ENCODE measurements around the gene COL24A1. TPM values are rescaled to one million over a fixed set of nuclear protein-coding genes. Genes with fewer than 3 reads are reported as not detected.

The COL24A1 gene
- total RNA-seq, 1 experiment from 2014 or later, result 3.2 TPM

GRCh38 chr1:86175756-86176155 is 19.2 kb upstream of the COL24A1 start:
- Histone ChIP-seq H3K4me3 (no peak overlapping the region), H3K36me3 (no peaks in the 10 kb centered on the region), H3K4me1 (no peaks in the 10 kb centered on the region), H3K27me3 (no peaks in the 10 kb centered on the region), H3K27ac (no peak overlapping the region), H3K9me3 (replicated peaks) (no peaks in the 10 kb centered on the region)
- DNase-seq, result no peak

- DNase-seq, result no peak
- Histone ChIP-seq H3K9me3 (replicated peaks) (no peaks in the 10 kb centered on the region), H3K27ac (no peak overlapping the region)
Observed at GRCh38 chr1:86169625-86170024, 13.1 kb upstream of the COL24A1 start.

GRCh38 chr1:86159800-86160199 is 3.2 kb upstream of the COL24A1 start:
- Histone ChIP-seq H3K4me1 (no peaks in the 10 kb centered on the region), H3K36me3 (no peaks in the 10 kb centered on the region), H3K4me3 (no peak overlapping the region), H3K9me3 (replicated peaks) (no peaks in the 10 kb centered on the region; the same call in 1 of the 2 replicates), H3K27me3 (no peaks in the 10 kb centered on the region), H3K27ac (no peak overlapping the region)
- no peak for DNase-seq

More at GRCh38 chr1:86169625-86170024, 13.1 kb upstream of the COL24A1 start:
- no peaks in the 10 kb centered on the region for H3K27me3 ChIP-seq
- H3K4me1 ChIP-seq, result no peaks in the 10 kb centered on the region
- H3K36me3 ChIP-seq, result no peaks in the 10 kb centered on the region
- H3K4me3 ChIP-seq, result no peak overlapping the region

- H3K4me1 ChIP-seq, result peaks cover 4% of the 10 kb centered on the region
- H3K27ac ChIP-seq, result peak overlapping the region; percentile 60
- peak overlapping the region; percentile 66 for H3K4me3 ChIP-seq
- H3K9me3 ChIP-seq (replicated peaks), result no peaks in the 10 kb centered on the region
- H3K27me3 ChIP-seq, result no peaks in the 10 kb centered on the region
- DNase-seq, result peak; percentile 42 to 61
- no peaks in the 10 kb centered on the region for H3K36me3 ChIP-seq
Observed at GRCh38 chr1:86155807-86156565, 586 bp downstream of the COL24A1 start.

GRCh38 chr1:86155051-86155806 is 1.3 kb downstream of the COL24A1 start:
- H3K4me1 ChIP-seq, result peaks cover 11% of the 10 kb centered on the region
- no peaks in the 10 kb centered on the region for H3K36me3 ChIP-seq
- DNase-seq, result peak in 1 of 2 experiments; percentile 8
- H3K9me3 ChIP-seq (replicated peaks), result no peaks in the 10 kb centered on the region
- H3K27me3 ChIP-seq, result no peaks in the 10 kb centered on the region
- peak overlapping the region; percentile 66 for H3K4me3 ChIP-seq
- peak overlapping the region; percentile 60; the same call in 1 of the 2 replicates for H3K27ac ChIP-seq

- Histone ChIP-seq H3K36me3 (no peaks in the 10 kb centered on the region), H3K27ac (no peak overlapping the region), H3K4me3 (no peak overlapping the region), H3K9me3 (replicated peaks) (no peaks in the 10 kb centered on the region), H3K27me3 (no peaks in the 10 kb centered on the region), H3K4me1 (peaks cover 14% of the 10 kb centered on the region)
- peak in 1 of 2 experiments; percentile 1 for DNase-seq
Observed at GRCh38 chr1:86154571-86155050, 2.0 kb downstream of the COL24A1 start.

GRCh38 chr1:86153836-86154235 is 2.7 kb downstream of the COL24A1 start:
- Histone ChIP-seq H3K4me3 (no peak overlapping the region), H3K4me1 (peaks cover 14% of the 10 kb centered on the region), H3K36me3 (no peaks in the 10 kb centered on the region), H3K27me3 (no peaks in the 10 kb centered on the region), H3K9me3 (replicated peaks) (no peaks in the 10 kb centered on the region), H3K27ac (no peak overlapping the region)
- DNase-seq, result no peak

GRCh38 chr1:86152887-86153286 is 3.7 kb downstream of the COL24A1 start:
- H3K4me3 ChIP-seq, result no peak overlapping the region
- no peaks in the 10 kb centered on the region for H3K36me3 ChIP-seq
- H3K27ac ChIP-seq, result no peak overlapping the region
- H3K27me3 ChIP-seq, result no peaks in the 10 kb centered on the region
- DNase-seq, result no peak
- H3K9me3 ChIP-seq (replicated peaks), result no peaks in the 10 kb centered on the region
- H3K4me1 ChIP-seq, result peaks cover 14% of the 10 kb centered on the region

GRCh38 chr1:86151427-86151826 is 5.1 kb downstream of the COL24A1 start:
- H3K4me3 ChIP-seq, result no peak overlapping the region
- H3K27me3 ChIP-seq, result no peaks in the 10 kb centered on the region
- H3K4me1 ChIP-seq, result peaks cover 14% of the 10 kb centered on the region
- H3K9me3 ChIP-seq (replicated peaks), result no peaks in the 10 kb centered on the region
- peak overlapping the region; percentile 46; the same call in 1 of the 2 replicates for H3K27ac ChIP-seq
- H3K36me3 ChIP-seq, result no peaks in the 10 kb centered on the region
- no peak for DNase-seq

GRCh38 chr1:86150553-86151055 is 6.0 kb downstream of the COL24A1 start:
- H3K4me3 ChIP-seq, result no peak overlapping the region
- H3K4me1 ChIP-seq, result peaks cover 14% of the 10 kb centered on the region
- peak overlapping the region; percentile 46 for H3K27ac ChIP-seq
- H3K27me3 ChIP-seq, result no peaks in the 10 kb centered on the region
- H3K36me3 ChIP-seq, result no peaks in the 10 kb centered on the region
- DNase-seq, result peak in 1 of 2 experiments; percentile 49
- no peaks in the 10 kb centered on the region for H3K9me3 ChIP-seq (replicated peaks)

- H3K4me3 ChIP-seq, result no peak overlapping the region
- no peaks in the 10 kb centered on the region for H3K36me3 ChIP-seq
- no peak for DNase-seq
- H3K4me1 ChIP-seq, result peaks cover 14% of the 10 kb centered on the region
- H3K9me3 ChIP-seq (replicated peaks), result no peaks in the 10 kb centered on the region
- H3K27ac ChIP-seq, result no peak overlapping the region
- no peaks in the 10 kb centered on the region for H3K27me3 ChIP-seq
Observed at GRCh38 chr1:86149591-86149990, 7.0 kb downstream of the COL24A1 start.

- no peak overlapping the region for H3K27ac ChIP-seq
- H3K9me3 ChIP-seq (replicated peaks), result no peaks in the 10 kb centered on the region
- no peaks in the 10 kb centered on the region for H3K36me3 ChIP-seq
- no peak overlapping the region for H3K4me3 ChIP-seq
- H3K27me3 ChIP-seq, result no peaks in the 10 kb centered on the region
- peaks cover 14% of the 10 kb centered on the region for H3K4me1 ChIP-seq
- DNase-seq, result no peak
Observed at GRCh38 chr1:86147755-86148154, 8.8 kb downstream of the COL24A1 start.

- DNase-seq, result no peak
- Histone ChIP-seq H3K27me3 (no peaks in the 10 kb centered on the region), H3K9me3 (replicated peaks) (no peaks in the 10 kb centered on the region), H3K4me1 (peaks cover 14% of the 10 kb centered on the region), H3K36me3 (no peaks in the 10 kb centered on the region), H3K4me3 (no peak overlapping the region), H3K27ac (no peak overlapping the region)
Observed at GRCh38 chr1:86146566-86146965, 10.0 kb downstream of the COL24A1 start.

- H3K36me3 ChIP-seq, result no peaks in the 10 kb centered on the region
- H3K4me3 ChIP-seq, result no peak overlapping the region
- H3K4me1 ChIP-seq, result no peaks in the 10 kb centered on the region; the same call in 1 of the 2 replicates
- H3K27me3 ChIP-seq, result no peaks in the 10 kb centered on the region
- DNase-seq, result no peak
- no peak overlapping the region for H3K27ac ChIP-seq
- no peaks in the 10 kb centered on the region for H3K9me3 ChIP-seq (replicated peaks)
Observed at GRCh38 chr1:86140281-86140880, 16.2 kb downstream of the COL24A1 start.

- no peak for DNase-seq
- H3K9me3 ChIP-seq (replicated peaks), result no peaks in the 10 kb centered on the region
- H3K36me3 ChIP-seq, result no peaks in the 10 kb centered on the region
- no peaks in the 10 kb centered on the region for H3K27me3 ChIP-seq
- no peak overlapping the region for H3K4me3 ChIP-seq
- H3K4me1 ChIP-seq, result no peaks in the 10 kb centered on the region; the same call in 1 of the 2 replicates
- H3K27ac ChIP-seq, result no peak overlapping the region
Observed at GRCh38 chr1:86138746-86139145, 17.8 kb downstream of the COL24A1 start.
